Activated CD4-positive, CD25-positive, alpha-beta regulatory T cell treated with anti-CD3 and anti-CD28 coated beads, Interleukin-2, amount 50 U/mL, for 24 hours (primary cell): Measurements from ENCODE around the gene NTM.

Experiments used
- ATAC-seq, 2 donors: fragments of 150-1000 bp; cut with Tn5 transposase; one replicate each; pipeline ENCODE4 v1.10.0; 2021; ENCODE audit warnings: mild to moderate bottlenecking in 1 of 2, moderate library complexity in 1 of 2

The NTM gene

DNA sequence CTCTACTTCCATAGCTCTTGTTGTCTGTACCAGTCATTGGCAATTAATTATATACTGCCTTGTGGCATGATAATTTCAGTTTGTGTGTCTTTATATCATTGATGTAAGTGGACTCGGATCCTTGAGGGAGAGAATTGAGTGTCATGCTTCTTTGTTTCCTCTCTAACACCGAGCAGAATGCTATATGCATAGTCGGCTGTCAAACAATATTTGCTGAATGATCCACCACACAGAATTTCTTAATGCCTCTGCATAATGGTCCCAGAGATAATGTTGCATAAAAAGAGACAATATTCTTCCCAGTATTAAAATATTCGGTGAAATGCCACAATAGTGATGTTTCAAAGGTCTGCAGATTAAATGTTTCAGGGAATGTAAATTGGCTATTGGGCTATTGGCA lies 664.8 kb downstream of the NTM start:
- no peak for ATAC-seq

GRCh38 chr11:132035766-132036165 lies 665.4 kb downstream of the NTM start:
- no peak for ATAC-seq

GRCh38 chr11:132036220-132036619 lies 665.8 kb downstream of the NTM start:
- no peak for ATAC-seq

- no peak for ATAC-seq
Observed at GRCh38 chr11:132036746-132037466, 666.5 kb downstream of the NTM start.

DNA sequence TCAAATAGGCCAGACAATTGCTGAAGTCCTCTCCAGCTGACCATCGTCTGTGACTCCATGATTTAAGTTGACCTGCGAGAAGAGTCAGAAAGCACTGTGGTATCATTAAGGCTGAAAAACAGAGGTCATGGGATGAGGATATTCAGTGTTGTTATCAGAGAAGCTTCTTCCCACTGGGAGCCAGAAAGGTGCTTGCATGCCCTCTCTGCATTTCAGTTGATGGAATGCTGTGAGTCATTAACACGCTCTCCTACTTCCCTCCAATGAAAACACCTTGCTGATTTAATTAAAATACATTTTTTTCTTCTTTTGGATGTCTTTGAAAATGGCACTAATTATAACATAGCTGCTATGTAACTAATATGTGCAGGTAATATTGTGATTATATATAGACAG lies 667.0 kb downstream of the NTM start:
- ATAC-seq, result no peak

- no peak for ATAC-seq
Observed at GRCh38 chr11:132037956-132038355, 667.5 kb downstream of the NTM start.

DNA sequence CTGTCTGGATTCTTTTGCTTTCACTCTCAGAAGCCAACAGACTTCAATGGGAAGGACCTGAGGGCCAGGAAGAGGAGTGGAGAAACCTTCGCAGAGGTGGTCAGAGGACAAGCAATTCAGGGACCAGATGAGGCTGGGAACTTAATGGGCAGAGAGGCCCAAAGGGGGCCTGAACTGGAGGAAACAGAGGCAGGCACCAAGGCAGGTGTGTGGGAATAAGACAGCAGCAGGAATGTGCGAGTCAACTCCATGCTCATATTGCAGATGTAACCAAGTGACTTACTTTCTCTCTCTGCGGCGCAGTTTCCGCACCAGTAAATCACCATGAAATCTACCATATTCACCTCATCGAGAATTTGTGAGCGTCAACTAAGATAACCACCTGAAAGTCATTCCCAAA lies 669.1 kb downstream of the NTM start:
- no peak for ATAC-seq

DNA sequence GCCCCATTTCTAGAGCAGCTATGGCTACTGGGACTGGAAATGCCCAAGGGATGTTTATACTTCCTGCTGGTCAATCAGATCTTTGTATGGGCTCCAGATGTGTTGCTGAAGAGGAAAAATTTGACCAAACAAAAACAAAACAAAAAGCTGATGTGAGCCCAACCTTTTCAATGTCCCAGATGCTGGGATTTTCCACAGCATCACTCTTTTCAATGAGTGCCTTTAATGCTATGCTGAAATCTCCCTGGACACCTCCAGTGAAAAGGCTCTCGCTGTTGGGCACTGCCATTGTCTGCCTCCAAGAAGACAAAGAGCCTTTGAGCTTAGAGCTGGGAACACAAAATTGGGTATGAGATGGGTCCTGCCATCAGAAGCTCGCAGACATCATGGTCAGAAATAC lies 671.9 kb downstream of the NTM start:
- ATAC-seq, result no peak

- ATAC-seq, result no peak
Observed at GRCh38 chr11:132043714-132044113, 673.3 kb downstream of the NTM start.

DNA sequence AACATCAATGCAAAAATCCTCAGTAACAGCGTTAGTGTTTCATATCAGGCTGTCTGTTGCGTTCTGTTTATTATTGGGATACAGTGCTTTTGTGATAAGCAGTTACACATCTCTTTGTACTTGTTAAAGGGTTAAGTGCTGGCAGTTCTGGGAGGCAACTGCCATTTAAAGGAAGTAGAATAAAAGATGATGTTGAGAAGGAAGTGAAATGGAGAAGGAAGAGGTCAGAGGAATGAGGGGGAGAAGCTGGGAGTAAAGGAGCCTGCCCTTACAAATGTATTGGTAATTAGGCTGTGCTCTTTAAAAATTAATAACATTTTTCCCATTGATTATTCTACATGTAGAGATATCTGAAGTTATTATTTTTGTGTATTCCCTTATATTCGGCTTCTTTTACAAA lies 674.7 kb downstream of the NTM start:
- no peak for ATAC-seq

DNA sequence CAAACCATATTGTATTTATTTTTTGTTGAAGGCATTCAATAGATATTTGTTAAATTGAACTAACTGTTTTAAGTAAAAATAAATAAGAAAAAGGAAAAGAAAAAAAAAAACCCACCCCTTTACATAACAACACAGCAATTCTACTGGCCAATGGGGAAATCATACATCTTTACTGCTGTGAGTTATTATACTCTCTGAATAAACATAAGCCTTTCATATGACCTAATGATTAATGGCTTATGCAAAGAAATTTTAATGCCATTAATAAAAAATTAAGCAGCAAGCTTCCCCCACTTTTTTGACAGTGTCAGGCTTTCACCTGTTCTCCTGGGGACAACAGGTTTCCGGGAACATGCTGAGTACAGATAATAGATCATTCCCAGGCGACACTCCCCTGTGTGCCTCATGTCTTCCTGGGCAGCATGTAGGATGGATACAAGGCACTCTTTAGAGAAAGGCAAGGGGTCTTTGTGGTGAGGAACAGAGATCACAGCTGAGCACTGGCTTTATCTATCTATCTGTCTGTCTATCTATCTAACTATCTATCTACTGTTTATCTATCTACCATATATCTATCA lies 676.0 kb downstream of the NTM start:
- ATAC-seq, result no peak

DNA sequence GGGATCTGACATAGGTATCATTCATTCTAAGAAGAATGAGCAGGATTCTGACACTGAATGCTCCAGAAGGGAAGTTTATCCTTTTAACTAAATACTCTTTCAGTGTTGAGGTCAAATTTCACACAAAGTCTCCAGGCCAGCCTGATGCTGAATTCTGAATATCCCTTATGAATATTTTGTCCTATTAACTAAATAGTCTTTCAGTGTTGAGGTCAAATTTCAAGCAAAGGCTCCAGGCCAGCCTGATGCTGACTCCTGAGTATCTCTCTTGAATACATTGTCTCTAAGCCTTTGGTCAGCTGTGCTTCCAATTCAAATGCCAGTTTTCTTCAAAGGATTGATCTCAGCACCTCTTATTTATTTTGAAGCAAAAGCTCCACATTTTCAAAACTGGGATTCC lies 676.8 kb downstream of the NTM start:
- ATAC-seq, result no peak

DNA sequence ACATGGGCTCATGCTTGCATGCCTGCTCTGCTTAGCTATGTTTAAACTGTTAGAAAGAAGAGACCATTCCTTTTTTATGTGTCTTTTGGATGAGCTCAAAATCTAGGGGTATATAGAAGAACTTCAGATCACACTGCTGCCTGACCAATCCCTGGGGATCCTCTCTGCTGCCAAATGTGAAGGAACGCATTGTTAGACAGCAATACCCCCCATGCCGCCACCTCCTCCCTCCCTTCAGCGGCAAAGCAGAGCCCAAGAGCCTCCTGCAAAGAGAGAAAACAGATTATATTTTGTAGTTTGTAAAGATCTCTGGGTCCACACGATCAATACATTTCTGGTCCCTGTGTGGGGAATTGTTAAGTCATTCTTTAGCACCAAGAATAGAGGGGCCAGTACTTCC lies 677.6 kb downstream of the NTM start:
- no peak for ATAC-seq

DNA sequence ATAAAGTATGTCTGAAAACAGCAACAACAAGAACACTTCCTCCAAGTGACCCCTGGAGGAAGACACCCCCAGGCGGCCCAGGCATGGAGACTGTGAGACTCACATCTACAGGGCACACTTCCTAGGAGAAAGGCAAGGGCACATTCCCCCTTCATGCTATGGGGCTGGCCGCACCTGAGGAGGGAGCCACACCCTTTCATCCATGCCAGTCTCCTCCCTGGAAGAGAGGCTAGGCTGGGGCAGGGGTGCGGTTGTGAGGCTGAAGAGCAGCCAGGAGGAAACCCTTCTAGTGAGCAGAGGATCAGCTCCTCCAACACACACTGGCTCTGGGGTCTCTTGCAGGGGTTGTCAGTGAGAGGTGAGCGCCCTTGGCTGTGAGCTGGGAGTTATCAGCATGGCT lies 678.8 kb downstream of the NTM start:
- no peak for ATAC-seq

DNA sequence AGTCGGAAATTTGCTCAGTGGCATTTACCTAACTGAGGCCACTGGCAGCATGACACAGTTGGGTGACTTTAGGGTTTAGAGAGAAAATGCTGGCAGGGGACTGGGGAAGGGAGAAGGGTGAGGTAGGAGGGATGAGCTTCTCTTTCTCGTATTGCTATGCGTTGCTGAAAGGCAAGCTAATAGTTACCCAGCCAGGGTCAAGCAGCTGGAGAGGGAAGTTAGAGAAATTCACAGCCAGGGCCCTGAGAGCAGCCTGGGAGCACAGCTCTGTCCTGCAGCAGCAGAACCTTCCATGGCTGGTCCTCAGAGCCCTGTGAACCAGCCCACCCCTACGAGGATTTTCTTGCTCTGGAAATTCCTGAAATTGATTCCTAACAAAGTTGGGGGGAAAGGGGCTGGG lies 679.6 kb downstream of the NTM start:
- no peak for ATAC-seq

DNA sequence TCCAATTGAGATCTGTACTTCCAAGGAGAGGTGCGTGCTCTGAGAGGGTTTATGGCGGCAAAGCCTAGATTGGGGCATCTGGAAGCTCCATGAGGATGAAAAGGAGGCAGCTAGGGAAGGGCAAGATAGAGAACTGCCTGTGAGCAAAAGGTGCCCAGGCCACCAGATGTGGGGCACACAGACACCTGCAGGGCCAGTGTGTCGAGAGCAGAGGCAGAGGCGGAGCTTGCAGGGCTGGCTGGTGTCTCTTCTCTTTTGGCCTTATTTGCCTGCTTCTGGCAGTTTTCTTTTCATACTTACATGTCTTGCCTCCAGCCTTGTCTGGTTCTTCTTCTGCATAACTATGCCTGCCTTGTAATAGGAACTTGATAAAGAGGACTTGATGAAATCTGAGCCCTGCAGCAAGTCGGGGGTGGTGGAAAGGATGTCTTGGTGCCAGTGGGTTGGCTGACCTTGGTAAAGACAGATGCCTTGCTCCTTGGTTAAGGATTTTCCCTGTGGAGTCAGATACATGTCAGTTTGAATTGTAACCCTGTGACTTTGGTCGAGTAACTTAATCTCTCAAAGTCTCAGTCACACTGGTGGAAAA lies 680.3 kb downstream of the NTM start:
- no peak for ATAC-seq

DNA sequence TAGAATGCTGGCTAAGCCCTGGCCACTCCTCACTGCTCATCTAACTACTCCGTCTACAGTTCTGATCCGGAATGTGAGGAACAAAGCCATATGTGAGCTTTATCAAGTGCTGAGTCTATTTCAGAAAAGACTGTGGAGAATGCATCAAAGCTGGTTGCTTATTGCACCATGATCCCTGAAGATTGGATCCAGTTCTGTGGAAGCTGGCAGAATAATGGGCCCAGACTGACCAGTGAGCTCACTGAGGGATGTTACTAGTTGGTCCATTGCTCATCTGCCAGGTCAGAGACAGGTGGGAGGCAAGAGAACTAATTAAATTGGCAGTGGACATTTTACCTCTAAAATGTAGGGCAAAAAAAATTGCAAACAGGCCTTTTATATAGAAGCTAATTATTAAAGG lies 681.3 kb downstream of the NTM start:
- ATAC-seq, result no peak

- no peak for ATAC-seq
Observed at GRCh38 chr11:132052342-132052741, 681.9 kb downstream of the NTM start.

DNA sequence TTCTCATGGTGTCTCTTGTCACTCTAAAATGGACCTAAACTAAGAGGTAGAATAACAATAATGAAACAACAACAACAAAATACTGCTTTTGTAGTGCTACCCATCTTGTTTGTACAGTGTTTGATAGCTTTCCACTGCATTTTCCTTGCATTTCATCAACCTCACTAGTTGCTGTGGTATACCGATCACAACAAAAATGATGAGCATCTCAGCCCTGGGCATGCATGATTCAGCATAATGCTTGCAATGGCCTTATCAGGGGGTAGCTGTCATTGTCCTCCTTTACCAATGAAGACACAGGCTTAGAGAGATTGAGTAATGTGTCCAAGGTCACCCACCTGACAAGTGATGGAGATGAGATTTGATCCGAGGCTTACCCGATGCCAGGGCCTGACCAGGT lies 682.5 kb downstream of the NTM start:
- ATAC-seq, result no peak

DNA sequence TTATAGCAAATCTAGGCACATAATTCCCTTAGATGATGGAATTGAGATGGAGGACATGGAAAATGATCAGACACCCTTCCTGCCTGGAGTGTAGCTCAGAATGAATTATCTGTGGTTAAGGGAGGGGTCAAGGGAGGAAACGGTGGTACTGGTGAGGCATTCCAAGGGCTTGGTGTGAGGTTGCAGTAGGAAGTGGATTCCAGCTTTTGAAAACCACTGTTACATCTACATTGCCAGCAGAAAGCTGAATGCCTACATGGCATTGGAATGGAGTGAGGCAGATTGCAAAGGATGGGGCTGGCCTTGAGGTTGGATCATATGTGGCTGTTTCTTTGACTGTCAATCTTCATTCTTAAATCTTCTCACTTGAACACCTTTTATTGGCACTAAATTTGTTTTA lies 684.4 kb downstream of the NTM start:
- no peak for ATAC-seq

- ATAC-seq, result no peak
Observed at GRCh38 chr11:132055296-132055695, 684.9 kb downstream of the NTM start.

- no peak for ATAC-seq
Observed at GRCh38 chr11:132056689-132057088, 686.3 kb downstream of the NTM start.

- ATAC-seq, result no peak
Observed at GRCh38 chr11:132057266-132057665, 686.9 kb downstream of the NTM start.

DNA sequence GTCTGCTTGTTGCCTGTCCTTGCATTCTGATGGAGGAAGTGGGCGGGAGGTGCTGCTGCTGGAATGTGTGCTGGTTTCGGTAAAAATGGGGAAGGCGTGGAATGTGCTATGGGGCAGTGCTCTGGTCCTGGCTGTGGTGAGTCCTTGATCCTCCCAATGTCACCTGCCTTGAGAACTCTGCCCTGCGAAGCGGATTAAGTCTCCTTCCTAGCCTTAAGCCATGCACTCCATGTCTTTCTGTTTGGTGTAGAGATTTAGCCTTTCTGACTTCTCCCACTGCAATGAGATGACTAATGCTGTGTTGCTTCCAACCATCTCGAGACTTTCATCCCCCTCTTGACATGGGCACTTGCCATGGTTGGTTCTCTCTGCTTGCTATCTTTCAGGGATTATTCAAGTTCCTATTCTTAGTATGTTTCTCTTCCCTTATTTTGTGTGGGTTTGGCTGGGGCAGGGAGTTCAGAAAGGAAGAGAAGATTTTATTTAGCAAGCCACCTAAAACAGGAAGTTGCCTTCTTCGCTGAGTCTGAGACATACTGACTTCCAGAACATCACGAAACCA lies 687.9 kb downstream of the NTM start:
- peak in 1 of 2 donors; percentile 38 for ATAC-seq
